ENCODE data around the gene GMCL2. TPM values are rescaled to one million over a fixed set of nuclear protein-coding genes. Genes with fewer than 3 reads are reported as not detected.

GMCL2 gene
- total and polyA plus RNA-seq, 9 of the 15 experiments (the other 6 are each of a cell fraction or from before 2014, with no cell fraction given), result 0.04 TPM; not detected in 8

GRCh38 chr5:178204182-178204934, 17.2 kb upstream of the GMCL2 start, which contains the start of gene HNRNPAB (continued):
- TF ChIP-seq POLR2H (tag; IDR thresholded peaks at IDR 0.05; ENCODE audit: low read depth) (peak; percentile 98), ZNF695 (CRISPR knock-in tag; IDR thresholded peaks at IDR 0.05) (no peak), E4F1 (CRISPR knock-in tag; IDR thresholded peaks at IDR 0.05; ENCODE audit: borderline replicate concordance) (no peak), RFX7 (CRISPR knock-in tag; IDR thresholded peaks at IDR 0.05) (no peak), ZNF146 (CRISPR knock-in tag; IDR thresholded peaks at IDR 0.05; ENCODE audit: unreplicated experiment) (no peak), ZNF57 (CRISPR knock-in tag; IDR thresholded peaks at IDR 0.05) (no peak), PRPF4 (IDR thresholded peaks at IDR 0.05; ENCODE audit: insufficient read depth, low read depth, low read length, poor library complexity, severe bottlenecking) (peak; percentile 94), ZNF77 (CRISPR knock-in tag; IDR thresholded peaks at IDR 0.05) (no peak), SAFB (IDR thresholded peaks at IDR 0.05; ENCODE audit: borderline replicate concordance, low read depth, low read length) (no peak), TAF15 (IDR thresholded peaks at IDR 0.05; ENCODE audit: low read depth, low read length) (no peak), ZNF347 (CRISPR knock-in tag; IDR thresholded peaks at IDR 0.05; ENCODE audit: low read depth) (no peak), NR2C1 (IDR thresholded peaks at IDR 0.05) (no peak), NR2C1 (tag; IDR thresholded peaks at IDR 0.05) (no peak), STAT5A (IDR thresholded peaks at IDR 0.05; ENCODE audit: borderline replicate concordance, low read length) (no peak), MBD2 (IDR thresholded peaks at IDR 0.05; ENCODE audit: borderline replicate concordance, low read depth) (peak; percentile 99), PHTF2 (CRISPR knock-in tag; IDR thresholded peaks at IDR 0.05) (no peak), ZNF644 (tag; IDR thresholded peaks at IDR 0.05; ENCODE audit: low read depth) (no peak), SRSF1 (IDR thresholded peaks at IDR 0.05; ENCODE audit: low read depth, low read length) (peak; percentile 95), KAT2B (IDR thresholded peaks at IDR 0.05; ENCODE audit: low read depth, low read length) (no peak), PML (IDR thresholded peaks at IDR 0.05; ENCODE audit: low read length) (peak; percentile 93), EZH2 (IDR thresholded peaks at IDR 0.05; ENCODE audit: borderline replicate concordance, low read depth, low read length) (no peak)
- TF ChIP-seq, protein P1, sequence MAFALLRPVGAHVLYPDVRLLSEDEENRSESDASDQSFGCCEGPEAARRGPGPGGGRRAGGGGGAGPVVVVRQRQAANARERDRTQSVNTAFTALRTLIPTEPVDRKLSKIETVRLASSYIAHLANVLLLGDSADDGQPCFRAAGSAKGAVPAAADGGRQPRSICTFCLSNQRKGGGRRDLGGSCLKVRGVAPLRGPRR (CRISPR knock-in tag; IDR thresholded peaks at IDR 0.05), result no peak
- TF ChIP-seq, protein P2, sequence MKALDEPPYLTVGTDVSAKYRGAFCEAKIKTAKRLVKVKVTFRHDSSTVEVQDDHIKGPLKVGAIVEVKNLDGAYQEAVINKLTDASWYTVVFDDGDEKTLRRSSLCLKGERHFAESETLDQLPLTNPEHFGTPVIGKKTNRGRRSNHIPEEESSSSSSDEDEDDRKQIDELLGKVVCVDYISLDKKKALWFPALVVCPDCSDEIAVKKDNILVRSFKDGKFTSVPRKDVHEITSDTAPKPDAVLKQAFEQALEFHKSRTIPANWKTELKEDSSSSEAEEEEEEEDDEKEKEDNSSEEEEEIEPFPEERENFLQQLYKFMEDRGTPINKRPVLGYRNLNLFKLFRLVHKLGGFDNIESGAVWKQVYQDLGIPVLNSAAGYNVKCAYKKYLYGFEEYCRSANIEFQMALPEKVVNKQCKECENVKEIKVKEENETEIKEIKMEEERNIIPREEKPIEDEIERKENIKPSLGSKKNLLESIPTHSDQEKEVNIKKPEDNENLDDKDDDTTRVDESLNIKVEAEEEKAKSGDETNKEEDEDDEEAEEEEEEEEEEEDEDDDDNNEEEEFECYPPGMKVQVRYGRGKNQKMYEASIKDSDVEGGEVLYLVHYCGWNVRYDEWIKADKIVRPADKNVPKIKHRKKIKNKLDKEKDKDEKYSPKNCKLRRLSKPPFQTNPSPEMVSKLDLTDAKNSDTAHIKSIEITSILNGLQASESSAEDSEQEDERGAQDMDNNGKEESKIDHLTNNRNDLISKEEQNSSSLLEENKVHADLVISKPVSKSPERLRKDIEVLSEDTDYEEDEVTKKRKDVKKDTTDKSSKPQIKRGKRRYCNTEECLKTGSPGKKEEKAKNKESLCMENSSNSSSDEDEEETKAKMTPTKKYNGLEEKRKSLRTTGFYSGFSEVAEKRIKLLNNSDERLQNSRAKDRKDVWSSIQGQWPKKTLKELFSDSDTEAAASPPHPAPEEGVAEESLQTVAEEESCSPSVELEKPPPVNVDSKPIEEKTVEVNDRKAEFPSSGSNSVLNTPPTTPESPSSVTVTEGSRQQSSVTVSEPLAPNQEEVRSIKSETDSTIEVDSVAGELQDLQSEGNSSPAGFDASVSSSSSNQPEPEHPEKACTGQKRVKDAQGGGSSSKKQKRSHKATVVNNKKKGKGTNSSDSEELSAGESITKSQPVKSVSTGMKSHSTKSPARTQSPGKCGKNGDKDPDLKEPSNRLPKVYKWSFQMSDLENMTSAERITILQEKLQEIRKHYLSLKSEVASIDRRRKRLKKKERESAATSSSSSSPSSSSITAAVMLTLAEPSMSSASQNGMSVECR (CRISPR knock-in tag; IDR thresholded peaks at IDR 0.05), result peak; percentile 86

Measured in K562 (cell line).